Hematopoietic multipotent progenitor cell treated with erythropoietin and hydrocortisone succinate and interleukin-3 and kit ligand, for 6 days (in vitro differentiated cells): ENCODE measurements around the gene ANKRD34A.
"Not testable (repeated sequence)": the region's sequence is repeated elsewhere in the genome, so short reads cannot be mapped to it uniquely, and the experiment has no call there.

Experiments
- DNase-seq: peaks from one replicate; pipeline ENCODE4 v3.0.0-alpha.2; 2015

The ANKRD34A gene

DNA sequence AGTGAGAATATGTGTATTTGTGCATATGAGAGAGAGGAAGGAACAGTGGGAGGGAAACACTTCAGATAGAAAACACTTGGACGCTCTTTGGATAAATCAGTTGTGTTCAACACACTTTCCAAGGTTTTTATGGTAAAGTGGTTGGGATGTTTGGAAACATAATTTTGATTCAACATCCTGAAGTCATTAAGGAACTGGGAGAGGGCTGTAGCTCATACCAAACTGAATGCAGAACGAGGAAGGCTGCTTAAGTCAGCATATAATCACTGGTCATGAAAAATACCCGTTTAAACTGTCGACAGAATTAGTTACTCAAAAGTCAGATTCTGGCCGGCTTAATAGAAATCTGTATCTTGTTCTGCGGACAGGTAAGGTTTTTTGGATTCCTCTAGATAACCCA lies 21.5 kb downstream of the ANKRD34A start:
- DNase-seq, result no peak

DNA sequence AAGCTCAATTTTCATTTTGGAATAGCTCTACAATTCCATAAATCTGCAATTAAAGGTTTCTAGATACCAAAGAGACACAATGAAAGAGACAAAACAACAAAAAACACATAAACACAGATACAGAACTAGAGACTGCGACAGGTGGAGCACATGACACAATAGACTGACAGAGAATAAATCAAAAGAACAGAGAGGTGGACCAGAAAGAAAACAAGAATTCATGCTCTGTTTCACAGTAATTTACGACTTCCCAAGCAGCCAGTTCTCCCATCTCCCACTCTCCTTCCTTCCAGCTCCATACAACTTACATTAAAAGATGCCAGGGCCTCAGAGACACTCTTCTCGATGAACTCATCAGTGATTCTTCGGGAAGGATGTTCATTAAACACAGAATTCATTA lies 22.0 kb downstream of the ANKRD34A start:
- DNase-seq, result no peak

DNA sequence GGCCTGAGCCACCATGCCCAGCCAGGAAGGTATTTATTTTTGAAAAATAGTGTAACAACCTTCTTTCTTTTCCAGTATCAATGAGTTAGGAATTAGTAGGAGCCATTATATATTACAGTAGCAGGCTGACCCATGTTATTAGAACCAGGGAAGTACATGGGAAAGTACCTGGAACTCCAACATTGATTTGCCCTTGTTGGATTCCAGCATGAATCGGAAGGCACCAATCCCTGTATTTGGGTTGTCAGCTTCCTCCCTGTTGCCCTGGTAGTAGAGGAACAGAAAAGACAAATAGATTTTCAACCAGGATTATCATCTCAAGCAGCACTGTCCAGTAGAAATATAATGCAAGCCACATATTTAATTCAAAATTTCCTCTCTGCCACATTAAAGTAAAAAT lies 26.9 kb downstream of the ANKRD34A start:
- no peak for DNase-seq

DNA sequence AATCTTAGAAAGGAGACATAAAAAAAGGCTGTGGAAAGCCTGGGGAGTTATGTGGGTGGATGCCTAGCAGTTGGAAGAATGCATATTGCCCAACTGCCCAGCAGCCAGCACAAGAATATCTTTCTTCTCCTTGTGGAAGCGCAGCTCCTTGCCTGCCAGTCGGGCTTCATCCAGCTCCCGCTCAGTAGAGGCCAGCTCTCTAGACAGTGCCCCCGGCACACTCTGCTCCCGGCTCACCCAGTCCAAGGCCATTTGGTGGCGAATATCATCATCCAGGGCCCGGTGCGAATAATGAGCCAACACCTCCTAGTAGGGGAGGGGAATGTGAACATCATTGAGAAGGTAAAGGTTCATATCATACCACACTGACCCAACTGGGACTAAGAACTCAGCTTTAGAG lies 28.1 kb downstream of the ANKRD34A start:
- DNase-seq, result no peak

DNA sequence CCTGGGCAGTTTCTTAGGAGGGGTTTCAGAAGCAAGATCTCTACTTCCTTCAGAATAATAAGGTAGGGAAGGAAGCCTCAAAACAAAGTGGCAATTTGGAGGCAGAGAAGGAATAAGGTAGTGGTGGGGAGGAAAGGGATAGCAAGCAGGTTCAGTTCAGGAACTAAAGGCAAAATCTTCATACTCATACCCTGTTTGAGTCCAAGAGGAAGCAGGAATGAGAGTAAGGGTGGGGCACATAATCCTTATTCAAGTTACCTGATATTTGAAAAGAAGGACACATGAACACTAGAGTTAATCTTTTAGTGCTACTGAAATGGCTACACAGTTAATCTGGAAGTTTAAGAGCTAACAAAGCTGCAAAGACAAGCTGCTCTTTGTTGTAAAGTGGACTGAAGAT lies 28.7 kb downstream of the ANKRD34A start:
- no peak for DNase-seq

DNA sequence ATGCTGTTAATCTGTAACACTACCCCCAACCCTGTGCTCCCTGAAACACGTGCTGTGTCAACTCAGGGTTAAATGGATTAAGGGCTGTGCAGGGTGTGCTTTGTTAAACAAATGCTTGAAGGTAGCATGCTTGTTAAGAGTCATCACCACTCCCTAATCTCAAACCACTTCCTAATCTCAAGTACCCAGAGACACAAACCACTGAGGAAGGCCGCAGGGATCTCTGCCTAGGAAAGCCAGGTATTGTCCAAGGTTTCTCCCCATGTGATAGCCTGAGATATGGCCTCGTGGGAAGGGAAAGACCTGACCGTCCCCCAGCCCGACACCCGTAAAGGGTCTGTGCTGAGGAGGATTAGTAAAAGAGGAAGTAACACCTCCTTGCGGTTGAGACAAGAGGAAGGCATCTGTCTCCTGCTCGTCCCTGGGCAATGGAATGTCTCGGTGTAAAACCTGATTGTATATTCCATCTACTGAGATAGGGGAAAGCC lies 31.8 kb downstream of the ANKRD34A start:
- DNase-seq, result peak; percentile 84

DNA sequence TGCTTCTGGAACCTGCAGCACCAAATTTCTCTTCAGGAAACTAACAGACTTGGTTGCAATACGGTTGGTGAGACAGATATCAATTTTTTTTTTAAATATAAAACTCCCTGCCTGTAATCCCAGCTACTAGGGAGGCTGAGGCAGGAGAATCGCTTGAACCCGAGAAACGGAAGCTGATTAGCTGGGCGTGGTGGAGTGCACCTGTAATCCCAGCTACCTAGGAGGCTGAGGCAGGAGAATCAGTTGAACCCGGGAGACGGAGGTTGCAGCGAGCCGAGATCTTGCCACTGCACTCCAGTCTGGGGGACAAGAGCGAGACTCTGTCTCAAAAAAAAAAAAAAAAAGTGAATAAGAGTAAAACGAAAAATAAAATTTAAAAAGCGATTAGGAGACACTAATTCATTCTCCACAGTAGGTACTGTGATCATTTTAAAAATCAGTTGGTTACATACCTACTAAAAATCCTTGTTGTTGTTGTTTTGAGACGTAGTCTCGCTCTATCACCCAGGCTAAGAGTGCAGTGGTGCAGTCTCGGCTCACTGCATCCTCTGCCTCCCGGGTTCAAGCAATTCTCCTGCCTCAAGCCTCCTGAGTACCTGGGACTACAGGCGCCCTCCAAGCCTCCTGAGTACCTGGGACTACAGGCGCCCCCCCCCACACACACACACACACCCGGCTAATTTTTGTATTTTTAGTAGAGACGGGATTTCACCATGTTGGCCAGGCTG lies 36.3 kb downstream of the ANKRD34A start:
- DNase-seq, result no peak

DNA sequence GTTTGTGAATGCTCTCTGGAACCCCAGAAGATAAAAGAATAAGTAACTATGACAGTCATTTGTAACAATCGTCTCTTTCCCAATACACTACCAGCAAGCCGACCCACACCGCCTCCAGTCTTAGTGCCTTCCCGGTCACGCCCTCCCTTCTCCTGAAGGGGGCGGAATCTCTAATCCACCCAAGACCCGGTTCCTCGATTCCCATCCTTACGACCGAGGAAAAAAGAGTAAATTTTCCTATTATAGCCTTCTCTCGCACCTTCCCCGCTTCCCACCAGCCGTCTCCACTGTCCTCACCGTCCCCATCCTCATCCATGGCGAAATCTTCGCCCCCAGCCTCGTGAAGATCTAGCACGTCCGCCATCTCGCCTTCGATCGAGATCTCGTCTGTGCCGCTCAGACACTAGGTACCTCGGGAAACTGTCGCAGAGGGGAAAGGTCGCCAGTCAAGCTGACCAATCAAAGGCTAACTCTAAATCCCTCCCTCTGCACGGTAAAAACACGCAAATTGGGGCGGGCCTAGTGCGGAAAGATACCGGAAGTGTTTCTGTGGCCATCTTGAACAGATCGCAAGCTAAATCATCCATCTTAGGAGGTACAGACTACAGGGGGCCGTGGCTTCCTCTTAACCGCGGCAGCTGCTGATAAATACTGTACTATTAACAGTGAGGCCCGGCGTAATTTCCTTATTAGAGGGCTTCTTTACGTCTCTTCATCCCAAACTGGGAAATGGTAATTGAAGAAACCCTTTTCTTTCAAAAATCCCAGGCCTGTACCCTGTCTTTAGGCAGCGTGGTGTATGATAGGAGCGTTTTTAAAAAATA lies 37.1 kb downstream of the ANKRD34A start, which contains the start of gene RBM8A:
TSS of gene RBM8A (minus strand) at position 422 of the 824 bp plus-strand sequence. CDS start at position 364, 58 bp downstream.
- DNase-seq, result peak; percentile 100

DNA sequence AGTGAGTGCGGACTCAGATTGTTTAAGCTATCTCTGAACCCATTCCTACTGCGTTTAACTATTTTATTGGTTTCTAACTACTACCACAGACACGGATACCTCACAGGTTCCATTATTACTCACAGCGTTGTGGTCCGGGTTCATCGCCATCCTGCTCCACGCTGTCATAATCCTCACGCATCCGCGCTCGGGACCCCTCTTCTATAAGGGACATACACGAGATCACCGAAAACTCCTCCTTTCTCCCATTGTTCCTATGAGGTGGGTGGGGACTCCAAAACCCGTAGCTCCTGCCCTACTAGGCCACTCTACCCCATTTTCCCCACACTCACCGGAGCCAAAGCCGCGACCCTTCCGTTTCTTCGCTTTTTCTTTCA lies 37.7 kb downstream of the ANKRD34A start:
- no peak for DNase-seq

DNA sequence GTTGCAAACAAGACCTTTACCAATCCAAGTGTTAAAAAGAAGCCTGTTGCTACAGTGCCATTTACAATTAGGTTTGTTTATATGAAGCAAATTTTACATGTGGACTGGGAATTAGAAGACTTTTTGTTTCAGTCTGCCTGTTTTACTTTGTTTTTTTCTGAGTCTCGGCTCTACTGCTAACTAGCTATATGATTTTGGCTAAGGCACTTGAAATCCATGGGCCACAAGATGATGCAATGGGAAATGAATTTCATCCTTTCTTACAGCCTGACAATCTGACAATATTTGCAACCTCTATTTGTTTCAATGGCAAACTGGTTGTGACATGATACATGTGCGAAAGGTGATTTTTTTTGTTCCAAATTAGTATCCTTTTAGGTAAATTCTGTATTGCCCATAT lies 42.1 kb downstream of the ANKRD34A start:
- peak; percentile 17 for DNase-seq

DNA sequence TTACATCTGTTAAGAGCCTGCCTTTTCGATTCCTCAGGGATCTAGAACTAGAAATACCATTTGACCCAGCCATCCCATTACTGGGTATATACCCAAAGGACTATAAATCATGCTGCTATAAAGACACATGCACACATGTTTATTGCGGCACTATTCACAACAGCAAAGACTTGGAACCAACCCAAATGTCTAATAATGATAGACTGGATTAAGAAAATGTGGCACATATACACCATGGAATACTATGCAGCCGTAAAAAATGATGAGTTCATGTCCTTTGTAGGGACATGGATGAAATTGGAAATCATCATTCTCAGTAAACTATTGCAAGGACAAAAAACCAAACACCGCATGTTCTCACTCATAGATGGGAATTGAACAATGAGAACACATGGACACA lies 44.1 kb downstream of the ANKRD34A start:
- DNase-seq, result not testable (repeated sequence)

DNA sequence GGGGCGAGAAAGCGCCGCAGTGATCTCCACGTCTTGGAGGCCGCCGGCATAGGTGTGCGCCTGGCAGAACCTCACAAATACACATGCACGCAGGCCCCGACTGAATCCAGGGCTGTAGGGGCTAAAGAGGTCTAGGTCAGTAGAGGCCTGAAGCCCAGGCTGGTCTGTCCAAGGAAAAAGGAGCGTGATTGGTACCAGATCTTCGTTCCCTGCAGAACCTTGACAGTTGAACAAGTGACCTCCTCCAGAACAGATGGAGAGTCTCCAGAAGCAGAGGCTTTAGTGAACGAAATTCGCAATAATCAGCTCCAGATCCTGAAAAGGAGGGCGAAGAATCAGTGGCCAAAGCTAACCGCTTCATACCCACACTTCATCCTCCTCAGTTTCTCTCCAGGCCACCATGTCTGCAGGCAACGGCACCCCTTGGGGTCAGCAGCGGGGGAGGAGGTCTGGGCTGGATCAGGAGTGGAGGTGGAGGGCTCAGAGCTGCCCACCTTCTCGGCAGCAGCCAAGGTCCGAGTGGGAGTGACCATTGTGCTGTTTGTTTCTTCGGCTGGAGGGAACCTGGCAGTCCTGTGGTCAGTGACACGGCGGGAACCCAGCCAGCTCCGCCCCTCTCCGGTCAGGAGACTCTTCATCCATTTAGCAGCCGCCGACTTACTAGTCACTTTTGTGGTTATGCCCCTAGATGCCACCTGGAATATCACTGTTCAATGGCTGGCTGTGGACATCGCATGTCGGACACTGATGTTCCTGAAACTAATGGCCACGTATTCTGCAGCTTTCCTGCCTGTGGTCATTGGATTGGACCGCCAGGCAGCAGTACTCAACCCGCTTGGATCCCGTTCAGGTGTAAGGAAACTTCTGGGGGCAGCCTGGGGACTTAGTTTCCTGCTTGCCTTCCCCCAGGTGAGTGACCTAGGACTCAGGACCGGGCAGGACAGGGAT lies 45.1 kb downstream of the ANKRD34A start:
- peak; percentile 71 for DNase-seq

DNA sequence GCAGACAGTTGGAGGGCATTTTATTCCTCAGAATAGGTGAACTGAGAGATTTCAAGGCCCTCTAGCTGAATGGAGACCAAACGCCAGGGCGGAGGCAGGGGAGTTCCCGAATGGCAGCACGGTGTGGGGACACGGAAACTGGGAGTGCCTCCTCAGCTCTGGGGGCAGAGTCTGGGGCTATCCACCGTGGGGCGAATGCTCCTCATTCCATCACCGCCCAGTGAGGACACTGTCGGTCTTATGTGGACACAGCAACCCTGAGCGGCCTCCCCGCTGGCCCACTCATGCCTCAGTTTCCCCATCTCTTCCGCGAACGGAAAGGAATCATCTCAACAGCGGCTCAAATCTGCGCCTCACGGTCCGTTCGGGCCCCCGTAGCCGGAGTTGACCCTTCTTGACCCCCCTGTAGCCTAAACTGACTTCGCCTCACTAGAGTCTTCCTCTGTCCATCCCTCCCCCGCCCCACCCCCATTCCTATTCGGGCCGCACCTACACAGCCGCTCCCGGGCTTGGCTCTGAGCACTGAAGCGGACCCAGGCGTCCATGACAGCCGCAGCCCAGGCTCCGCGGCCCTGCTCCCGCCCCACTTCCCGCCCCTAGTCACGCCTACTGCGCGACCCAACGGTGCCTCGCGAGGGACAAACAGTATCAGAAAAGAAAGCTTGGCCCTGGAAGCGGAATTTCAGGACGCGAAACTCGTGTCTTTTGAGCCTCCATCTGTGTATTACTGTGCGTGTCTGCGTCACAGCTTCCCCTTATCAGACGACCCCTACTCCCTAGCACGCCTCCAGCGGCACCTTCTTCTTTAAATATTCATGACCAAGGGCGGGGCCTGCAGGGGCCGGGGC lies 46.0 kb downstream of the ANKRD34A start, which contains the start of gene PEX11B:
TSS of gene PEX11B (minus strand) at position 574 of the 848 bp plus-strand sequence. CDS start at position 545, 29 bp downstream.
- peak; percentile 96 for DNase-seq

DNA sequence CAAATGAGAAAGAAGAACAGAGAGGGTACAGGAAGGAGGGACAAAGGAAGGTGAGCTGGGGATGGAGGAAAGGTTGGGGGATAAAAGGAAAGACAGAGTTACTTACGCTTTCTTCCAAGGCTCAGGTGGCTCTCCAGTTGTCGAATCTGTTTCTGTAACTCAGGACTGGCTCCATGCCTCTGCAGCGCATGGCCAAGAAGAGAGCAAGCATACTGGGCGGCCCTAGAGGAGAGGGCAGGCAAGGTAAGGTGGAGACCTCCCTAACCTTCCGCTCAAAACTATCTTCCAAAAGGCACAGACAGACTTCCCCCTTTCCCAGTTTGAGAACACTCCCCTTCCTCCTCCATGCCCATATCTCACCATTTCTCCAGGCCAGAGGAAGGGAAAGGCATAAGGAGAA lies 46.8 kb downstream of the ANKRD34A start:
- no peak for DNase-seq

DNA sequence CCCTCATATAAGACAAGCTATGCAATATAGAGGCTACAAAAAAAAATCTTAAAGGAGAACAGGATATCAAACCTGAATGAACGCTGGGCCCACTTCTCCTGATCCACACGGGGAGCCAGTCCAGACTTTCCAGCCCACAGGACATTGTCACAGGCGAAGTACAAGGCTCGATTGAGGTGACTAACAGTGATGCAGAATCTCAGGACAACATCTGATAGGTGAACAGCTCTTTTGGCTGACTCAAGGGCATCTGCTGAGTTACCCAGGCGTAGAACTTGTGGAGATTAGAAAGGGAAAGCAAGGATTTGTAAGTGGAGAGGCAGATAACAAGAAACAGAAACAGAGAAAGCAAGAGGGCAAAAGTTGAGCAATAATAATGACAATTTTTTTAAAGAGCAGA lies 47.6 kb downstream of the ANKRD34A start:
- DNase-seq, result no peak

DNA sequence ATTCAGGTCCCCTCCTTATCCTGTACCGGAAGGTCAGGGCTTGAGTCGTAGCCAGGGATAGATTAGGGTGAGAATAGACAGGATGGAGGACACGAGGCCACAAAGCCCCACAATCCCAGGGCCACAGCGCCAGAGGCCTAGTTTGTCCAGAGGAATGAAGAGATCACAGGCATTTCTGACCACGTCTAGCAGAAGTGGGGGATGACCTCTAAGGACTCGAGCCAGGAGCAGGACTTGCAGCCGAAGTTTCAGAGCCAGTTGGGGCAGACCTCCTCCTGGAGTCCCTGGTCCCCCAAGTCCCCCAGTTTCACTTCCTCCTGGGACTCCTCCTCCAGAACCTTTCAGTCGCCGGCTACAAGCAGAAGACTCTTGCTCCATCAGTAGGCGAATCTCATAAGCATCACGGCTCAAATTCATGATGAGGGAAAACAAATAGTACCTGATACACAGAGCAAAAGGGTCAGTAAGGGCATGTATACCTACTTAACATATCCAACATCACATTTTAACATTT lies 52.2 kb downstream of the ANKRD34A start:
- no peak for DNase-seq
